Panc1 (cell line): ENCODE data around the gene CLASRP. TPM values are rescaled to one million over a fixed set of nuclear protein-coding genes. Genes with fewer than 3 reads are reported as not detected.
A peak's percentile ranks its signal among the peaks of the same experiment; 100 is the strongest.

Source experiments
- ATAC-seq: fragments of 200-7000 bp; cut with Tn5 transposase; 2 replicates; pipeline ENCODE4 v1.9.1; 2020; ENCODE audit warnings: mild to moderate bottlenecking, moderate library complexity
- BruUV-seq: library from RNA; stranded (reverse); fragments of 400-500 nt; replicated peaks from 2 replicates; lab custom pipeline; 2021; lab: Mats Ljungman, UMichigan
- CTCF ChIA-PET: fragments of 300-600 bp; sonication (Branson Sonifier 250); formaldehyde crosslinking; loops from one replicate; lab custom pipeline; 2022; ENCODE audit warnings: antibody characterized with exemption; lab: Charles Lee
- POLR2A ChIA-PET: fragments of 300-600 bp; sonication (Branson Sonifier 250); formaldehyde crosslinking; loops from one replicate; lab custom pipeline; 2022; ENCODE audit warnings: antibody characterized with exemption; lab: Charles Lee
- DNase-seq: peaks from one replicate; pipeline ENCODE4 v3.0.0-alpha.2; 2010; ENCODE audit warnings: low read depth, low spot score
- H3K27ac ChIP-seq: 2 replicates; pipeline ENCODE4 v1.5.1; 2011; ENCODE audit warnings: mild to moderate bottlenecking, low read length, inconsistent platforms
- H3K27me3 ChIP-seq: fragments of 200-500 bp; sonication (Bioruptor generic); 2 replicates; pipeline ENCODE4 v1.6.0; 2014; ENCODE audit warnings: low read length, inconsistent platforms; ENCODE audit not compliant: control insufficient read depth, insufficient read depth
- H3K36me3 ChIP-seq: fragments of 200-500 bp; sonication (Bioruptor generic); 2 replicates; pipeline ENCODE4 v1.5.1; 2014; ENCODE audit warnings: inconsistent platforms, mild to moderate bottlenecking, low read length, moderate library complexity; ENCODE audit not compliant: control insufficient read depth, insufficient read depth
- H3K4me1 ChIP-seq: 2 replicates; pipeline ENCODE4 v1.5.1; 2011; ENCODE audit warnings: inconsistent platforms, mild to moderate bottlenecking, low read length, moderate library complexity; ENCODE audit not compliant: control insufficient read depth, insufficient read depth
- H3K4me3 ChIP-seq, 2 experiments: 2 replicates each; pipeline ENCODE4 v1.5.1; 2011 to 2012; ENCODE audit warnings: low read depth in 2 of 2, low read length in 2 of 2, mild to moderate bottlenecking in 2 of 2, inconsistent platforms in 1 of 2, moderate library complexity in 1 of 2
- H3K9me3 ChIP-seq: fragments of 200-500 bp; sonication (Bioruptor generic); 2 replicates; pipeline ENCODE4 v1.5.1; 2014; ENCODE audit warnings: low read depth, mild to moderate bottlenecking, inconsistent platforms, low read length, moderate library complexity; ENCODE audit not compliant: control insufficient read depth, insufficient read depth
- POLR2AphosphoS5 ChIP-seq: IDR thresholded peaks from 2 replicates; pipeline ENCODE4 v1.6.1; 2012; ENCODE audit warnings: mild to moderate bottlenecking, low read depth, low read length, moderate library complexity
- SIN3A ChIP-seq: IDR thresholded peaks from 2 replicates; pipeline ENCODE4 v1.6.1; 2012; ENCODE audit warnings: low read depth, mild to moderate bottlenecking, low read length, moderate library complexity, borderline replicate concordance; ENCODE audit not compliant: insufficient read depth
- TCF7L2 ChIP-seq: IDR thresholded peaks from 2 replicates; pipeline ENCODE4 v1.6.1; 2011; ENCODE audit warnings: mild to moderate bottlenecking, low read depth, low read length, inconsistent platforms
- in situ Hi-C: cut with HindIII; loops from 2 replicates; pipeline ENCODE4 v1.10.0; 2016; ENCODE audit warnings: low sequenced_read_pairs, low pct_unique_long_range_greater_than_20kb
- intact Hi-C: fragments of 100-400 bp; cut with micrococcal nuclease; formaldehyde crosslinking; loops from one replicate; pipeline ENCODE4 v1.10.0; 2022; ENCODE audit not compliant: unreplicated experiment
- total RNA-seq: library from RNA; stranded (reverse); gene quantifications from one replicate; pipeline ENCODE4 v1.2.1, GENCODE V29; 2021; ENCODE audit not compliant: unreplicated experiment
- TF ChIP-seq, protein P1 (sequence below), 2 experiments: IDR thresholded peaks; 2 replicates each; pipeline ENCODE4 v1.6.1; 2011 to 2012; ENCODE audit warnings: low read depth in 2 of 2, control low read depth in 1 of 2, low read length in 1 of 2, mild to moderate bottlenecking in 1 of 2, moderate library complexity in 1 of 2; ENCODE audit not compliant: insufficient read depth in 1 of 2
- TF ChIP-seq, protein P2 (sequence below): fragments of 450-650 bp; IDR thresholded peaks from 2 replicates; pipeline ENCODE4 v1.5.1; 2017; ENCODE audit warnings: mild to moderate bottlenecking

Gene CLASRP
- total RNA-seq, 1 experiment from 2014 or later, result 72.4 TPM

DNA sequence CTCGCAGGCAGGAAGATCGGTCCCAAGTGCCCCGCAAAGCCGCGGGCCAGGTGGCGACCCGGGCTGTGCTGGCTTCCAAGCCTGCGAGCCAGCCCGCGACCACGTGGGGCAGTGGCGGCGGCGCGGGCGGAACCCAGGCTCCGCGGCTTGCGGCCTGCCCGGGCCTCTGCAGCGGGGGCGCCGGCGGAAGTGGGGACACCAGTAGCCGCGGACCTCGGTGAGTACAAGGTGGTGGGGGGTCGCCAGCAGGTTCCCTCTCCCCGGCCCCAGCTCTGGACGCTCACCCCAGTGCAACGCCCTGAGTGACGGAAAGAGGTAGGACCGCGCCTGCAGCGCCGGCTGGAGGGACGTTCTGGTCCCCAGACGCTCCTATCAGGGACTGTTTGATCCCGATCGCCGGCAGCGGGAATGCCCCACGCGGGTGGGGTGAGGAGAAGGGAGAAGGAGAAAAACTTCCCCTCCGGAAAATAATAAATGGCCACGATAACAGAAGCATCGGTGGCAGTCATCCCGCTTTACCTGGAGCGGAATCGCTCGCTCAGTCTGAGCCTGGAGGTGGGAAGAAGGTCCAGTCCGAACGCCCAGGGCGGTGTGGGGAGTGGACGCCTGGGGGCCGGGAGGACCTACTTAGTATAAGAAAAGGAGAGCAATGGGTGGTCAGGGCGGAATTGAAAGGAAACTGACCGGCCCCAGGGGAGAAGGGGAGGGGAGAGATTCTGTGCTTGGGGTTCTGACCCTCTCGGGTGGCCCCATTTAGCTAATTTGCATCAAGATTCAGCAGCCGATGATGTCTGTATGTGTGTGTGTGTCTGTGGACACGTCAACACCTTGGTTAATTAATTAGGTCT, 40.4 kb downstream of the CLASRP start, which contains the start of gene GEMIN7:
Gene GEMIN7 (plus strand): TSS at position 198 of the 848 bp plus-strand sequence. CDS start 10,855 bp downstream, outside the sequence.
- TF ChIP-seq TCF7L2 (peak; percentile 53; the same call in 1 of the 2 replicates), SIN3A (peak; percentile 57; the same call in 1 of the 2 replicates), POLR2AphosphoS5 (peak; percentile 73)
- TF ChIP-seq, protein P1, sequence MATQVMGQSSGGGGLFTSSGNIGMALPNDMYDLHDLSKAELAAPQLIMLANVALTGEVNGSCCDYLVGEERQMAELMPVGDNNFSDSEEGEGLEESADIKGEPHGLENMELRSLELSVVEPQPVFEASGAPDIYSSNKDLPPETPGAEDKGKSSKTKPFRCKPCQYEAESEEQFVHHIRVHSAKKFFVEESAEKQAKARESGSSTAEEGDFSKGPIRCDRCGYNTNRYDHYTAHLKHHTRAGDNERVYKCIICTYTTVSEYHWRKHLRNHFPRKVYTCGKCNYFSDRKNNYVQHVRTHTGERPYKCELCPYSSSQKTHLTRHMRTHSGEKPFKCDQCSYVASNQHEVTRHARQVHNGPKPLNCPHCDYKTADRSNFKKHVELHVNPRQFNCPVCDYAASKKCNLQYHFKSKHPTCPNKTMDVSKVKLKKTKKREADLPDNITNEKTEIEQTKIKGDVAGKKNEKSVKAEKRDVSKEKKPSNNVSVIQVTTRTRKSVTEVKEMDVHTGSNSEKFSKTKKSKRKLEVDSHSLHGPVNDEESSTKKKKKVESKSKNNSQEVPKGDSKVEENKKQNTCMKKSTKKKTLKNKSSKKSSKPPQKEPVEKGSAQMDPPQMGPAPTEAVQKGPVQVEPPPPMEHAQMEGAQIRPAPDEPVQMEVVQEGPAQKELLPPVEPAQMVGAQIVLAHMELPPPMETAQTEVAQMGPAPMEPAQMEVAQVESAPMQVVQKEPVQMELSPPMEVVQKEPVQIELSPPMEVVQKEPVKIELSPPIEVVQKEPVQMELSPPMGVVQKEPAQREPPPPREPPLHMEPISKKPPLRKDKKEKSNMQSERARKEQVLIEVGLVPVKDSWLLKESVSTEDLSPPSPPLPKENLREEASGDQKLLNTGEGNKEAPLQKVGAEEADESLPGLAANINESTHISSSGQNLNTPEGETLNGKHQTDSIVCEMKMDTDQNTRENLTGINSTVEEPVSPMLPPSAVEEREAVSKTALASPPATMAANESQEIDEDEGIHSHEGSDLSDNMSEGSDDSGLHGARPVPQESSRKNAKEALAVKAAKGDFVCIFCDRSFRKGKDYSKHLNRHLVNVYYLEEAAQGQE (IDR thresholded peaks at IDR 0.05; ENCODE audit: insufficient read depth in 1 of 2, low read depth in 2 of 2, low read length in 1 of 2), result no peak
- Histone ChIP-seq H3K4me1 (peaks cover 18% of the 10 kb centered on the region), H3K27me3 (no peaks in the 10 kb centered on the region), H3K27ac (peak within 1 kb of the TSS; percentile 91), H3K36me3 (peaks cover 4% of the 10 kb centered on the region; the same call in 1 of the 2 replicates), H3K9me3 (no peaks in the 10 kb centered on the region), H3K4me3 (peak within 1 kb of the TSS; percentile 95 to 96)
- in situ Hi-C loops (no loop called here), intact Hi-C loops (no loop called here)
- DNase-seq, result no peak
- CTCF ChIA-PET, result no interaction called here
- POLR2A ChIA-PET, result no interaction called here
- ATAC-seq, result peak; percentile 70
- BruUV-seq, result no TSS peak

DNA sequence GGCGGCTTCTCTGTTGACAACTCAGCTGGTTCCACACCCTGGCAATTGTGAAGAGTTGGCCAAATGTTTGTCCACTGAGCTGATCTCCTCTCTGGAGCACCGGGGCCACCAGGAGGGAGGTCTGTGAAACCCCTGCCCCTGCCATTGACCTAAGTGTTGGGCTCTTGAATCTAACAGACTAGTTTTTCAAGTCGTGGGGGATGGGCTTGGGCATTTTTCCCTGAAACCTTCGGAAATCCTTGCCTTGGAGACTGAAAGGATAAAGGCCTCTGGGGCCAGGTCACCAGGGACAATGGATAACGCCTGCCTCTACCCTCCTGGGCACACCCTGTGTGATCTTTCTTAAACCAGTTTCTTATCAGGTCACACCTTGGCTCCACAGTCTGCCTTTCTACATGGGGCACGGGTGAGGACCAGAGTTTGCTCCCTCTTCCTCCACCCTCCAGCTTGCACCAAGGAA, 41.1 kb downstream of the CLASRP start:
- DNase-seq (no peak), ATAC-seq (no peak)
- BruUV-seq, result TSS peak; percentile 75
- peaks cover 13% of the 10 kb centered on the region for H3K4me1 ChIP-seq
- ChIA-PET CTCF (interaction anchor here (0.6 kb wide), 2 partner anchors 68 to 72 kb away, joined by 3 read pairs; no protein-coding TSS in a partner anchor), POLR2A (no interaction called here)
- no peaks in the 10 kb centered on the region for H3K27me3 ChIP-seq
- H3K27ac ChIP-seq, result peak overlapping the region; percentile 91
- no peaks in the 10 kb centered on the region for H3K9me3 ChIP-seq
- H3K4me3 ChIP-seq, result peak overlapping the region; percentile 95 to 96
- in situ Hi-C loops, result no loop called here
- TF ChIP-seq POLR2AphosphoS5 (no peak), TCF7L2 (no peak), SIN3A (no peak)
- TF ChIP-seq, protein P2, sequence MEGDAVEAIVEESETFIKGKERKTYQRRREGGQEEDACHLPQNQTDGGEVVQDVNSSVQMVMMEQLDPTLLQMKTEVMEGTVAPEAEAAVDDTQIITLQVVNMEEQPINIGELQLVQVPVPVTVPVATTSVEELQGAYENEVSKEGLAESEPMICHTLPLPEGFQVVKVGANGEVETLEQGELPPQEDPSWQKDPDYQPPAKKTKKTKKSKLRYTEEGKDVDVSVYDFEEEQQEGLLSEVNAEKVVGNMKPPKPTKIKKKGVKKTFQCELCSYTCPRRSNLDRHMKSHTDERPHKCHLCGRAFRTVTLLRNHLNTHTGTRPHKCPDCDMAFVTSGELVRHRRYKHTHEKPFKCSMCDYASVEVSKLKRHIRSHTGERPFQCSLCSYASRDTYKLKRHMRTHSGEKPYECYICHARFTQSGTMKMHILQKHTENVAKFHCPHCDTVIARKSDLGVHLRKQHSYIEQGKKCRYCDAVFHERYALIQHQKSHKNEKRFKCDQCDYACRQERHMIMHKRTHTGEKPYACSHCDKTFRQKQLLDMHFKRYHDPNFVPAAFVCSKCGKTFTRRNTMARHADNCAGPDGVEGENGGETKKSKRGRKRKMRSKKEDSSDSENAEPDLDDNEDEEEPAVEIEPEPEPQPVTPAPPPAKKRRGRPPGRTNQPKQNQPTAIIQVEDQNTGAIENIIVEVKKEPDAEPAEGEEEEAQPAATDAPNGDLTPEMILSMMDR, result no peak
- TF ChIP-seq, protein P1 (IDR thresholded peaks at IDR 0.05; ENCODE audit: insufficient read depth in 1 of 2, low read depth in 2 of 2, low read length in 1 of 2), result no peak
- intact Hi-C loops, result no loop called here
- peaks cover 4% of the 10 kb centered on the region; the same call in 1 of the 2 replicates for H3K36me3 ChIP-seq
